HepG2 (cell line): ENCODE results near the gene DPT. TPM values are rescaled to one million over a fixed set of nuclear protein-coding genes. Genes with fewer than 3 reads are reported as not detected.

ENCODE experiments used
- ATAC-seq: fragments of 200-7000 bp; cut with Tn5 transposase; 3 replicates; pipeline ENCODE4 v1.9.1; 2020; ENCODE audit warnings: mild to moderate bottlenecking, moderate library complexity
- BruUV-seq: library from RNA; stranded (reverse); fragments of 400-500 nt; replicated peaks from 2 replicates; lab custom pipeline; 2021; lab: Mats Ljungman, UMichigan
- CTCF ChIA-PET: fragments of 300-600 bp; formaldehyde crosslinking; extraction: SDS; loops from one replicate; lab custom pipeline; 2021; ENCODE audit warnings: low total read pairs, inconsistent platforms, low intra/inter-chr PET ratio; lab: Yijun Ruan, JAX
- POLR2A ChIA-PET: fragments of 350-600 bp; sonication (Branson Sonifier 250); formaldehyde crosslinking; loops from one replicate; lab custom pipeline; 2020; ENCODE audit warnings: antibody characterized with exemption, inconsistent platforms; lab: Yijun Ruan, JAX
- DNase-seq: peaks from one replicate; pipeline ENCODE4 v3.0.0-alpha.2; 2015; ENCODE audit warnings: low spot score
- FAIRE-seq: peaks from 3 replicates; lab custom pipeline; 2011; peaks lifted over from hg19 to GRCh38; lab: Jason Lieb, UNC
- H2AFZ ChIP-seq: one replicate; pipeline ENCODE4 v1.6.1; 2011; ENCODE audit warnings: low read length, inconsistent platforms
- H3K27ac ChIP-seq: fragments of 300-600 bp; 3 replicates; pipeline ENCODE4 v1.8.0; 2011; ENCODE audit warnings: mixed run types, mild to moderate bottlenecking, mixed read lengths, low read length, inconsistent platforms; ENCODE audit not compliant: insufficient read depth; ENCODE audit errors: extremely low read length
- H3K27me3 ChIP-seq, 2 experiments: fragments of 200-600 bp in 1 of 2; 2 replicates in 1 of 2; 3 replicates in 1 of 2; pipeline versions ENCODE4 v1.6.0 to v1.8.0; 2011; ENCODE audit warnings: low read length in 2 of 2, mild to moderate bottlenecking in 2 of 2, moderate library complexity in 2 of 2, inconsistent platforms in 1 of 2; ENCODE audit not compliant: insufficient read depth in 2 of 2, control insufficient read depth in 1 of 2
- H3K36me3 ChIP-seq, 2 experiments: fragments of 200-600 bp in 1 of 2; replicated peaks in 1 of 2; 2 replicates in 1 of 2; 3 replicates in 1 of 2; pipeline versions ENCODE4 v1.5.1 to v1.8.0; 2011; ENCODE audit warnings: low read length in 2 of 2, inconsistent platforms in 1 of 2; ENCODE audit not compliant: insufficient read depth in 2 of 2, control insufficient read depth in 1 of 2
- H3K4me1 ChIP-seq: 2 replicates; pipeline ENCODE4 v1.5.1; 2012; ENCODE audit warnings: low read length, inconsistent platforms; ENCODE audit not compliant: insufficient read depth
- H3K4me2 ChIP-seq: 2 replicates; pipeline ENCODE4 v1.6.0; 2011; ENCODE audit warnings: low read depth, low read length, inconsistent platforms
- H3K4me3 ChIP-seq, 3 experiments: fragments of 200-600 bp in 1 of 3; sonication (generic), shearing (Covaris generic) in 1 of 3; replicated peaks in 1 of 3; 2 replicates each; pipeline ENCODE4 v1.5.1; 2011 to 2016; ENCODE audit warnings: low read length in 3 of 3, inconsistent platforms in 2 of 3, low read depth in 2 of 3, mild to moderate bottlenecking in 2 of 3, control low read depth in 1 of 3, mixed read lengths in 1 of 3; ENCODE audit not compliant: insufficient read depth in 1 of 3
- H3K79me2 ChIP-seq: one replicate; pipeline ENCODE4 v1.6.1; 2011; ENCODE audit warnings: low read length, inconsistent platforms; ENCODE audit not compliant: insufficient read depth
- H3K9ac ChIP-seq: 2 replicates; pipeline ENCODE4 v1.6.0; 2011; ENCODE audit warnings: mild to moderate bottlenecking, low read depth, low read length, inconsistent platforms; ENCODE audit not compliant: insufficient read depth
- H3K9me3 ChIP-seq: 2 replicates; pipeline ENCODE4 v1.5.1; 2012; ENCODE audit warnings: mild to moderate bottlenecking, low read length
- H4K20me1 ChIP-seq: 2 replicates; pipeline ENCODE4 v1.6.0; 2011; ENCODE audit warnings: inconsistent platforms, mild to moderate bottlenecking, low read length, moderate library complexity; ENCODE audit not compliant: insufficient read depth
- HMGA1 ChIP-seq: sonication (generic); formaldehyde crosslinking; conservative IDR thresholded peaks from 2 replicates; pipeline ENCODE4 v1.4.0; 2020; ENCODE audit warnings: missing genetic modification reagents
- SATB2 ChIP-seq: sonication (generic); formaldehyde crosslinking; IDR thresholded peaks from 2 replicates; pipeline ENCODE4 v1.5.0; 2020; ENCODE audit warnings: missing genetic modification reagents
- ZFP91 ChIP-seq: sonication (generic); formaldehyde crosslinking; IDR thresholded peaks from 2 replicates; pipeline ENCODE4 v1.9.0; 2022; ENCODE audit warnings: missing genetic modification reagents, mild to moderate bottlenecking, borderline replicate concordance
- ZNF737 ChIP-seq: sonication (generic); formaldehyde crosslinking; IDR thresholded peaks from 2 replicates; pipeline ENCODE4 v1.5.0; 2020; ENCODE audit warnings: missing genetic modification reagents, mild to moderate bottlenecking, borderline replicate concordance
- WGBS: methylation state at CpG from one replicate; pipeline ENCODE4 v1.1.6; 2017; ENCODE audit warnings: low lambda C conversion rate; 5-methylcytosine and 5-hydroxymethylcytosine counted together
- in situ Hi-C: cut with HindIII; loops from 2 replicates; pipeline ENCODE4 v1.10.0; 2017; ENCODE audit warnings: low pct_unique_long_range_greater_than_20kb; ENCODE audit not compliant: extremely low pct_ligation_motif_present
- intact Hi-C: fragments of 100-400 bp; cut with micrococcal nuclease; formaldehyde crosslinking; loops from one replicate; pipeline ENCODE4 v1.10.0; 2022; ENCODE audit not compliant: unreplicated experiment
- polyA plus RNA-seq, 8 experiments: library from polyadenylated mRNA; depleted of rRNA in 3 of 8; stranded (reverse) in 7 of 8; unstranded in 1 of 8; fragments of >200 nt; fragmentation: Illumina TruSeq in 4 of 8; extraction: Trizol in 4 of 8; gene quantifications; 2 replicates each; pipeline versions ENCODE4 v1.2.1 to v1.2.3, GENCODE V29; 2011 to 2016; ENCODE audit warnings: low read depth in 4 of 8, missing spikeins in 1 of 8, mixed read lengths in 1 of 8; ENCODE audit not compliant: insufficient read depth in 1 of 8
- total RNA-seq, 5 experiments: library from RNA; depleted of rRNA; stranded (reverse); fragments of >200 nt; fragmentation: Illumina TruSeq; extraction: Trizol; gene quantifications; 2 replicates each; pipeline ENCODE4 v1.2.3, GENCODE V29; 2016; ENCODE audit warnings: low read depth in 1 of 5

Gene DPT
- total and polyA plus RNA-seq, 2 of the 13 experiments (the other 11 are each of a cell fraction or from before 2014, with no cell fraction given) = 0.04 TPM; not detected in 1

GRCh38 chr1:168692472-168692871 lies 36.5 kb downstream of the DPT start:
- WGBS = 74% methylated on average over 3 of the region's 3 CpGs
- Histone ChIP-seq H3K9ac (0 out of 2 replicates have a peak overlapping the region, but pooled peaks have one; percentile 19), H2AFZ (no peak overlapping the region), H3K9me3 (no peaks in the 10 kb centered on the region), H3K36me3 (no peaks in the 10 kb centered on the region), H3K4me2 (no peak overlapping the region; the same call in 1 of the 2 replicates), H3K79me2 (no peaks in the 10 kb centered on the region), H3K27ac (peak overlapping the region; percentile 81), H4K20me1 (no peaks in the 10 kb centered on the region), H3K4me1 (peaks cover 86% of the 10 kb centered on the region), H3K27me3 (no peaks in the 10 kb centered on the region), H3K4me3 (no peak overlapping the region)
- FAIRE-seq = no peak
- no TSS peak for BruUV-seq
- intact Hi-C loops = no loop called here
- no peak for DNase-seq
- CTCF ChIA-PET = no interaction called here
- POLR2A ChIA-PET = no interaction called here
- TF ChIP-seq SATB2 (CRISPR knock-in tag) (no peak), HMGA1 (CRISPR knock-in tag) (no peak)
- no peak for ATAC-seq
- in situ Hi-C loops = no loop called here

- ChIA-PET CTCF (no interaction called here), POLR2A (no interaction called here)
- intact Hi-C loops (no loop called here), in situ Hi-C loops (no loop called here)
- Histone ChIP-seq H3K27ac (peak overlapping the region; percentile 91), H3K79me2 (no peaks in the 10 kb centered on the region), H2AFZ (no peak overlapping the region), H3K36me3 (no peaks in the 10 kb centered on the region), H3K27me3 (no peaks in the 10 kb centered on the region), H3K9ac (no peak overlapping the region), H3K9me3 (no peaks in the 10 kb centered on the region), H3K4me1 (peaks cover 96% of the 10 kb centered on the region), H3K4me3 (no peak overlapping the region), H3K4me2 (no peak overlapping the region), H4K20me1 (no peaks in the 10 kb centered on the region)
- DNase-seq = no peak
- FAIRE-seq = no peak
- TF ChIP-seq ZFP91 = no peak
- TF ChIP-seq ZNF737 (CRISPR knock-in tag) = no peak
- BruUV-seq = no TSS peak
- WGBS = 97% methylated on average over 5 of the region's 5 CpGs
- no peak for ATAC-seq
These were observed 37.5 kb downstream of the DPT start for GRCh38 chr1:168691541-168691940.
